Glomerular visceral epithelial cell (primary cell): ENCODE measurements around the gene SBK2.
A peak's percentile ranks its signal among the peaks of the same experiment; 100 is the strongest.

Source experiments
- DNase-seq: peaks from one replicate; pipeline ENCODE4 v3.0.0-alpha.2; 2016; ENCODE audit errors: extremely low spot score

SBK2 gene

DNA sequence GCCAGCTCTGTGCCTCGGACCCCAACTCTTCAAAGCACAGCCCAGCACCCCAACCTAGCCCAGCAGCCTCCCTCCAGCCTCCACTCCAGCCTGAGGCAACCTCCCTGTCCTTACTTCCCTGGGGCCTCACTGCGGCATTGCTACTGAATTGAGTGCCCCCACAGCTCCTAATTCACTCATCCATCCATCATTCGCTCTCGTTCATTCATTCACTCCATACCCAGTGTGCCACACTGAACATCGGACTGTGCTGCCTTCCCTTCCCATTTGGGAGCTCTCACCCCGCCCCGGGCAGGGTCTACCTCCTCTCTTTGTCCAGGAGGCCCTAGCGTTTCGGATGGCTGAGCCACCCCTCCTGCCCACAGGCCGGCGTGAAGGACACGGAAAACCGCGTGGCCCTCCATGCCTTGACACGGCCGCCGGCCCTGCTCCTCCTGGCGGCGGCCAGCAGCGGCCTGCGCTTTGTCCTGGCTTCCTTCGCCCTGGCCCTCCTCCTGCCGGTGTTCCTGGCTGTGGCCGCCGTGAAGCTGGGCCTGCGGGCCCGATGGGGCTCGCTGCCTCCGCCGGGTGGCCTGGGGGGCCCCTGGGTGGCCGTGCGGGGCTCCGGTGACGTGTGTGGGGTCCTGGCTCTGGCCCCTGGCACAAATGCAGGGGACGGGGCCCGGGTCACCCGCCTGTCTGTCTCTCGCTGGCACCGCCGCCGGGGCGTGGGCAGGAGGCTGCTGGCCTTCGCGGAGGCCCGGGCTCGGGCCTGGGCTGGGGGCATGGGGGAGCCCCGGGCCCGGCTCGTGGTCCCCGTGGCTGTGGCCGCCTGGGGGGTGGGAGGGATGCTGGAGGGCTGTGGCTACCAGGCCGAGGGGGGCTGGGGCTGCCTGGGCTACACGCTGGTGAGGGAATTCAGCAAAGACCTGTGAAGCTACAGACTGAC is 50.6 kb downstream of the SBK2 start:
- no peak for DNase-seq

DNA sequence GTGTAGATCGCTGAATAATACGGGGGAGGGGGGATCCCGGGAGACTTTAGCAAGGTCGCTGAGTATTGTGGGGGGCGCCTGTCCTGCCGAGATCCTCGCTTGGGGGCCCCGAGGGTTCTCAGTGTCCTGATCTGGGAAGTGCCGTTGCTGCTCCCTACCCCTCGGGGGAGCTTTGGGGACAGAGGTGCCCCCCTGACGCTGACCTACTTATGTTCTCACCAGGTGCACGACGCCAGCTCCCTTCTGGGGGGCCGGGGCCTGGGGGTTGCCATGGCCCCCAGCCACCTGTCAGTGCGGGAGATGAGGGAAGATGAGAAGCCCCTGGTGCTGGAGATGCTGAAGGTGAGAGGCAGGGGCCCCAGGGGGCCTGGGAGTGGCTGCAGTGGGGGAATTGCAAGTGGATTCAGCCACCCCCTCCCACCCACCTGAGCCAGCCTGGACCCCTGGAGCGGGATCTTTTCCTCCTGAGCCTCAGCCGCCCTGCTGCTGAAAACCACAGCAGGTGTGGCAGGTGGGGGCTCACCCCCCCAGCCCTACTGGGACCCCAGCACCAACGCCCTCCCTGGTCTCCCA is 51.4 kb downstream of the SBK2 start:
- no peak for DNase-seq

DNA sequence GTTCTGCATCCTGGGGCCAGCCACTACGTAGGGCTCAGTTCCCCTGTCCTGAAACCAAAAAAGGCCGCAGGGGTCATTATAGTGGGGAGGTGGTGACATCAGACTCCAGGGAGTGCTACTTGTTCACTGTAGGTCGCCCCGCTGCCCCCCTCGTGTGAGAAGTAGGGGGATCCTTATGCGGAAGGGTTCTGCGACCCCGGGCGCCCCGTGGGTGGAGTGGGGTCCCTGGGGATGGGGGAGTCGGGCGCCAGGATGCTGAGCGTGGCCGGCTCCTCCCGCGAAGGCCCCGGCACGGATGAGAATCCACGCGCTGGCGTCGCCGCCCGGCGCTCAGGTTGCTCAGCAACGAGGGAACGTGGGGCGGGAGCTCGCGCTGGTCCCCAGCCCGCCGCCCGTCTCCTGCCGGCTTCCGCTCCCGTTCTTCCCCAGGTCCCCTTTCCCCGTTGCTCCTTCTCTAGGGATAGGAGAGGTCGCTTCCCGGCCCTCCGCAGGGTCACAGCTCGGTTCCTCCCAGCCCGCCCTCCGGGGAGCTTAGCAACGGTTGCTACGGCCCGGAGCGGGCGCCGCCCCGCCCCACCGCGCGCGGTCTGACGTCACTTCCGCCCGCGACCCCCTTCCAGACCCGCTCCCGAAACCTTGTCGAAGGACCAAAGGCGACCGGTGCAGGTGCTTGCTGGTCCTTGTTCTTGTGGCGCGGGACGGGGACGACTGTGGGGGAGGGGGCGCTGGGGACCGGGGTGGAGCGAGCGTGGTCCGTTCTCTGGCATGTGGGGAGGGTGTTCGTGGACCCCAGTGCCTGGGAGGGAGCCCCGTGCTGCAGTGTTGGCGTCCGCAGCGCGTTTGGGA is 52.1 kb downstream of the SBK2 start, which contains the start of gene NAT14:
Gene NAT14, plus strand, starts transcription at position 596 of the 846 bp plus-strand sequence. CDS start 521 bp downstream, outside the sequence.
- DNase-seq = peak; percentile 73

DNA sequence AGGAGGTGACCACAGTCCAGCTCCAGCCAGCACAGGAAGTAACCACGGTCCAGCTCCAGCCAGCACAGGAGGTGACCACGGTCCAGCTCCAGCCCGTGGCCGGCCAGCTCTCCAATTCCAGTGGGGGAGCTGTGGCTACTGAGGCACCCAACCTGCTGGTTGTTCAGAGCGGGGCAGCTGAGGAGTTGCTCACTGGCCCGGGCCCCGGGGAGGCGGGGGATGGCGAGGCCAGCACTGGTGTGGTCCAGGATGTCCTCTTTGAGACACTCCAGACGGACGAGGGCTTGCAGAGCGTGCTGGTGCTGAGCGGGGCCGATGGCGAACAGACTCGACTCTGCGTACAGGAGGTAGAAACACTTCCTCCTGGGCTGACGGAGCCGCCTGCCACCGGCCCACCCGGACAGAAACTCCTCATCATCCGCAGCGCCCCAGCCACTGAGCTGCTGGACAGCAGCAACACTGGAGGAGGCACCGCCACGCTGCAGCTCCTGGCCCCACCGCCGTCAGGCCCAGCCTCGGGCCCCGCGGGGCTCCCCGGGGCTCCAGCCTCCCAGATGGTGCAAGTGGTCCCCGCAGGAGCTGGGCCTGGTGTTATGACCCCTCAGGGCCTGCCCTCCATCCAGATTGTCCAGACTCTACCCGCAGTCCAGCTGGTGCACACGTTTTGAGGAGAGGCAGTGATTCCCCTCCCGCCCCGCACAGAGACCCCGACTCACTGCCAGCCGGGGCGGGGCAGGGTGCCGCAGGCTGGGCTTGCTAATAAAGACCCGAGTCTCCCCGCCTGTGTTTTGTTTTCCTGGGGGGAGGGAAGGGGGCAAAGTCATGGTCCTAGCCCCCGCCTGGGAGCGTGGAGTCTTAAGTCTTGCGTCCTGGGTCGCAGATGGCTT is 53.0 kb downstream of the SBK2 start:
- no peak for DNase-seq

DNA sequence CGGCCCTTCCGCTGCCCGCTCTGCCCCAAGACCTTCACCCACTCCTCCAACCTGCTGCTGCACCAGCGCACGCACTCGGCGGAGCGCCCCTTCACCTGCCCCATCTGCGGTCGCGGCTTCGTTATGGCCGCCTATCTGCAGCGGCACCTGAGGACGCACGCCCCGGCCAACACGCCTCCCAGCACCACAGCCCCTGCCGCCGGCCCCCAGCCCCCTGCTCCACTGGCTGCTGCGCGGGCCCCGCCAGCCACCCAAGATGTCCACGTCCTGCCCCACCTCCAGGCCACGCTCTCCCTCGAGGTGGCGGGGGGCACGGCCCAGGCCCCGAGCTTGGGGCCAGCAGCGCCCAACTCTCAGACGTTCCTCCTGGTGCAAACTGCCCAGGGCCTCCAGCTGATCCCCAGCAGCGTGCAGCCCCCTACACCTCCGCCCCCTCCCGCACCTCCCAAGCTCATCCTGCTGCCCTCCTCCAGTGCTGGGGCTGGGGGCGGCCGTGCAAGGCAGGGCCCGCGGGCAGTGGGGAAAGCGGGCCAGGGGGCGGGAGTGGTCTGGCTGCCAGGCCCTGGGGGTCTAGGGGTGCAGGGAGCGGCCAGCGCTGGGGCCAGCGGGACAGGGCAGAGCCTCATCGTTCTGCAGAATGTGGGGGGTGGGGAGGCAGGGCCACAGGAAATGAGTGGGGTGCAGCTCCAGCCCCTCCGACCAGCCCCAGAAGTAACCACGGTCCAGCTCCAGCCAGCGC is 53.8 kb downstream of the SBK2 start:
- no peak for DNase-seq

DNA sequence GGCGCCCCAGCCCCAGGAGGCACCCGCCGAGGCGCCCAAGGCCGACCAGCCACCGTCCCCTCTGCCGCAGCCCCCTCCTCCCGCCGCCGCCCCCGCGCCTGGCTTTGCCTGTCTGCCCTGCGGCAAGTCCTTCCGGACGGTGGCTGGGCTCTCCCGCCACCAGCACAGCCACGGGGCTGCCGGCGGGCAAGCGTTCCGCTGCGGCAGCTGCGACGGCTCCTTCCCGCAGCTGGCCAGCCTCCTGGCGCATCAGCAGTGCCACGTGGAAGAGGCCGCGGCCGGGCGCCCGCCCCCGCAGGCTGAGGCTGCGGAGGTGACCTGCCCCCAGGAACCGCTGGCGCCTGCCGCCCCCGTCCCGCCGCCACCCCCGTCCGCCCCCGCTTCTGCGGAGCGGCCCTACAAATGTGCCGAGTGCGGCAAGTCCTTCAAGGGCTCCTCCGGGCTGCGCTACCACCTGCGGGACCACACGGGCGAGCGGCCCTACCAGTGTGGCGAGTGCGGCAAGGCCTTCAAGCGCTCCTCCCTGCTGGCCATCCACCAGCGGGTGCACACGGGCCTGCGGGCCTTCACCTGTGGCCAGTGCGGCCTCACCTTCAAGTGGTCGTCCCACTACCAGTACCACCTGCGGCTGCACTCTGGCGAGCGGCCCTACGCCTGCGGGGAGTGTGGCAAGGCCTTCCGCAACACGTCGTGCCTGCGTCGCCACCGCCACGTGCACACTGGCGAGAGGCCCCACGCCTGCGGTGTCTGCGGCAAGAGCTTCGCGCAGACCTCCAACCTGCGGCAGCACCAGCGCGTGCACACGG is 54.6 kb downstream of the SBK2 start:
- DNase-seq = no peak

DNA sequence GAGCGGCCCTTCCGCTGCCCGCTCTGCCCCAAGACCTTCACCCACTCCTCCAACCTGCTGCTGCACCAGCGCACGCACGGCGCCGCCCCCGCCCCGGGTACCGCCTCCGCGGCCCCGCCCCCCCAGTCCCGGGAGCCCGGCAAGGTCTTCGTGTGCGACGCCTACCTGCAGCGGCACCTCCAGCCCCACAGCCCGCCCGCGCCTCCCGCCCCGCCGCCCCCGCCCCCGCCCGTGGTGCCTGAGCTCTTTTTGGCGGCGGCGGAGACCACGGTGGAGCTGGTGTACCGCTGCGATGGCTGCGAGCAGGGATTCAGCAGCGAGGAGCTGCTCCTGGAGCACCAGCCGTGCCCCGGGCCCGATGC is 55.2 kb downstream of the SBK2 start:
- no peak for DNase-seq

DNA sequence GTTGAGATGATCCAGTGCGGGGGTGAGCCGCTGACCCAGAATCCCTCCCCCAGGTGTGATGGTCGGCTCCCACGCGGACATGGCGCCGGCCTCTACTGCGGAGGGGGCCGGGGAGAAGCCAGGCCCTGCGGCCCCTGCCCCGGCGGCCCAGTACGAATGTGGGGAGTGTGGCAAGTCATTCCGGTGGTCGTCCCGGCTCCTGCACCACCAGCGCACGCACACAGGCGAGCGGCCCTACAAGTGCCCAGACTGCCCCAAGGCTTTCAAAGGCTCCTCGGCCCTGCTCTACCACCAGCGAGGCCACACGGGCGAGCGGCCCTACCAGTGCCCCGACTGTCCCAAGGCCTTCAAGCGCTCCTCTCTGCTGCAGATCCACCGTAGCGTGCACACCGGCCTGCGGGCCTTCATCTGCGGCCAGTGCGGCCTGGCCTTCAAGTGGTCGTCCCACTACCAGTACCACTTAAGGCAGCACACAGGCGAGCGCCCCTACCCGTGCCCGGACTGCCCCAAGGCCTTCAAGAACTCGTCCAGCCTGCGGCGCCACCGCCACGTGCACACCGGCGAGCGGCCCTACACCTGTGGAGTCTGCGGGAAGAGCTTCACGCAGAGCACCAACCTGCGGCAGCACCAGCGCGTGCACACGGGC is 55.7 kb downstream of the SBK2 start:
- no peak for DNase-seq

DNA sequence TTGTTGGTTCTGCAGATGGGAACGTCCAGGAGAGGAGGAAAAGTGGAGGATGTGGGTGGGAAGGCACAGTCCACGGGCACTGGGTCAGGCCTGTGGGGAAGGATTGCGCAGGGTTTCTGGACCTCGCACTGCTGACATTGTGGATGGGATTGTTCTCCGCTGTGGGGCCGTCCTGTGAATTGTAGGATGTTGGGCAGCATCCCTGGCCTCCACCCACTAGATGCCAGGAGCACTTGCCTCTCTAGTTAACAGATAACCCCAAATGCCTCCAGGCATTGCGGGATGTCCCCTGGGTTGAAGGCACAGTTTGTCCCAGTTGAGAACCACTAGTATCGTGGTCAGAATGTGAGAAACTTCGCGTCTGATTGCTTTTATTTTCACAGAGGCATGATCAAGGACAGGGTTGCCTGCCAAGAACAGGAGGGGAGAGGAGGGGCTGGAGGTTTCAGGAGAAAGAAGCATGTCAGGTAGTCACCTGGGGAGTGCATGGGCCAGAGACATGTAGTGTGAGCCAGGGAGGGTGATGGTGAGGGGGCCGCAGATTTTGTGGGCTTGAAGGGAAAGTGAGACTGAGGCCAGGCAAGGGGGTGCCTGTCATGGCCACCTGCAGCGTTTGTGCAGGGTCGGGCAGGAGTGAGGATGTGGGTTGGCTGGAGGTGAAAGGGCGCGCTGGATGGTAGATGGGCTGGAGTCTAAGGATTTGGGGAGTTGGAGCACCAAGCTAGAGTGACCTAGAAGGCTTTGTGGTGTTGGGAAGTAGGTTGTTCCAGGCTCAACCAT is 57.3 kb downstream of the SBK2 start:
- no peak for DNase-seq

DNA sequence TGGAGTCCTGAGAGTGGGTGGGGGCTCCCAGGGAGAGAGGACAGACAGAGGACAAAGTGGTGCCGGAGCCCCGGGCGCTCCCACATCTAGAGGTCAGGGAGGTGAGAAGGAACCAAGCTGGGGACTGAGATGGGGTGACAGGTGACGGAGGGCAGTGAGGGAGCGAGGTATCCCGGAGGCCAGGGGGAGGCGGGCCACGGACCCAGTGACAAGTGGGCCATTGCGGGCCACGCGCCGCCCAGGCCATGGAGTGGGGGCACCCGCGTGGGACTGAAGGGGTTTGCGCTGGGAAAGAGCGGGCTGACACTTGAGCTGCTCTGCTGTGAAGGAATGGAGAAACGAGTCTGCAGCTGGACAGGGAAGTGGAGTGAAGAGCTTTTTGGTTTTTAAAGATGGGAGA is 57.9 kb downstream of the SBK2 start:
- DNase-seq = no peak
